ENCODE results near the gene MAP2K3.

MAP2K3 gene

GRCh38 chr17:21357281-21357680 is 72.8 kb downstream of the MAP2K3 start:
- DNase-seq (ENCODE audit: low read depth) = no peak
- TF ChIP-seq CTCF (conservative IDR thresholded peaks at IDR 0.05; ENCODE audit: control insufficient read depth, insufficient read depth, low read depth, low read length) = no peak
- H3K4me3 ChIP-seq (ENCODE audit: control insufficient read depth, low read depth, low read length) = no peak overlapping the region

- no peak for DNase-seq (ENCODE audit: low read depth)
- no peak for TF ChIP-seq CTCF (conservative IDR thresholded peaks at IDR 0.05; ENCODE audit: control insufficient read depth, insufficient read depth, low read depth, low read length)
- no peak overlapping the region for H3K4me3 ChIP-seq (ENCODE audit: control insufficient read depth, low read depth, low read length)
Measured at GRCh38 chr17:21357696-21358656, 73.5 kb downstream of the MAP2K3 start.

DNA sequence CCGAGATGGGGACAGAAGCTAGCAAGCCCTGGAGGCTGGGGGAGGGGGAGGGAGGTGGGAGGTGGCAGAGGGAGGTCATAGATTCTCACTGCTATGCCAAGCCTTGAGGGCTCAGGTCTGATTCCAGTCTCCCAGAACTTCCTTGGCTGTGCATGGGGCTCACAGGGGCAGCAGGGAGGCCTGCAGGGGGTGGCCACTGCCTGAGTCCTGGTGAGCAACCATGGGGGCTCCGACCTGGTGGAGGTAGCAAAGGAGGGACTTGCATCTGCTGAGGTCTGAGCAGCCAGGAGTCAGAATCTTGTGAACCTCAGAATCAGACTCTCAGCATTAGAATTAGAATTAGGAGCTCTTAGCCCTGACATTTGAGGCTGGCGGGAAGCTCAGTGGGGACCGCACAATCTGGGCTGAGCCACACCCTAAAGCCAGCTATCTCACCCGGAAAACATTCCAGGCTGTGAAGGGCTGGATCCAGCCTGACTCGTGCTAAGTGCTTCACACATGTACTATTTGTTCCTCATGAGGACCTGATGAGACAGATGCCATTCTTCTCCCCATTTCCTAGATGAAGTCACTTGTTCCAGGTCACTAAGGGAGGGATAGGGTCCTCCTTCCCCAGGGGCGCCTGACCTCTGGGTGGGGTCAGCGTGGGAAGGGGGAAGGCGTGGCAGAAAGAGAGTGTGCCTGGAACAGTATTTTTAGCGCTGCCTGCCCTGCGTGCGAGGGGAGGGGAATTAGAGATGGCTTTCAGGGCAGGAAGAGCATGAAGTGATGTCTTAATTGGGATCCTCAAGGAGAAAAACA is 74.4 kb downstream of the MAP2K3 start:
- no peak for TF ChIP-seq CTCF (conservative IDR thresholded peaks at IDR 0.05; ENCODE audit: control insufficient read depth, insufficient read depth, low read depth, low read length)
- no peak for DNase-seq (ENCODE audit: low read depth)
- H3K4me3 ChIP-seq (ENCODE audit: control insufficient read depth, low read depth, low read length) = no peak overlapping the region

DNA sequence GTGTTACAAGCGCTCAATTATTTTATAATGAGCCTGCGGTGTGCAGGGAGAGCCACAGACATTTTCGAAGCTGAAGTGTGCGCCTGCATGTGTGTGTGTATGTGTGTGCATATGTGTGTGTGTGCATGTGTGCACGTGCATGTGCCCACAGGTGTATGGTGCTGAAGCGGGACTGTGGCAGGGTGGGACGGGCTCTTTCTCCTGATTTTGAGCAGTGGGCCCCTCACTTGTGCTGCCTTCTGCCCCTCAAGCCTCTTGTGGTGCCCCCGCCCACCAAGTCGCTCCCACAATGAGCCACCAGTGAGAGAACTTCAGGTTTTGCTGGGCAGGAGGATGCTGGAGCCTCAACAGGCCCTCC is 75.0 kb downstream of the MAP2K3 start:
- H3K4me3 ChIP-seq (ENCODE audit: control insufficient read depth, low read depth, low read length) = no peak overlapping the region
- TF ChIP-seq CTCF (conservative IDR thresholded peaks at IDR 0.05; ENCODE audit: control insufficient read depth, insufficient read depth, low read depth, low read length) = no peak
- DNase-seq (ENCODE audit: low read depth) = no peak

- no peak overlapping the region for H3K4me3 ChIP-seq (ENCODE audit: control insufficient read depth, low read depth, low read length)
- TF ChIP-seq CTCF (conservative IDR thresholded peaks at IDR 0.05; ENCODE audit: control insufficient read depth, insufficient read depth, low read depth, low read length) = no peak
- DNase-seq (ENCODE audit: low read depth) = no peak
Measured at GRCh38 chr17:21360048-21360447, 75.5 kb downstream of the MAP2K3 start.

DNA sequence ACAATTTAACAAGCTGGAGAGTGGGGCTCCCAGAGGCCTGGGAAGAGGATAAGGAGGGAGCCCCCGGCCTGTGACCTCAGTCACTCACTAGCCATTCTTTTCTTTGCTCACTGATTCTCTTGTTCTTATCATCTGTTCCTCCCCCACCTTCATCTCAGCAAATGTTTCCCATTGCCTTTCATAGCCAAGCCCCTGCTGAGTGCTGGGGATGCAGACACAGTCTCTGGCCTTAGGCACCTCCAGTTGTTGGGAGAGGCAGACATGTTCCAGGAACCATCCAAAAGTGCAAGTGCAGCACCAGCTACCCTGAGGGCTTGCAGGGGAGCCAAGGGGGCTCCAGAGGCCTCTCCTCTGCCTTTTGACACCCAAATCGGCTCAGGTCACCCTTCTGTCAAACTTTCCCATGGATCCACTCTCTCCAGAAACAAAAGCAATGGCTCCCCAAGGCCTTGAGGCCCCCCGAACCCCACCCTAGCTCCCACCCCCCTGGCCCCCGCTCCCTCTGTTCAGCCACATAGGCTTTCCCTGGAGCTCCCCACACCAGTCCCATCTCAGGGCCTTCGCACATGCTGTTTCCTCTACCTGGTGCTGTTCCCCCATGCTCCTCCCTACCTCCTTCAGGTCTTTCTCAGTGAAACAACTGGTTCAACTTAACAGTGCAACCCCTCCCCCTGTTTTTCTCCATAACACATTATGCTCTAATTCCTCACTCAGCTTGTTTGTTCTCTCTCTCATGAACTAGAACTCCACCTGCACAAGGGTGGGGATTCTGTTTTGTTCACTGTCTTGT is 76.7 kb downstream of the MAP2K3 start:
- no peak for DNase-seq (ENCODE audit: low read depth)
- no peak overlapping the region for H3K4me3 ChIP-seq (ENCODE audit: control insufficient read depth, low read depth, low read length)
- no peak for TF ChIP-seq CTCF (conservative IDR thresholded peaks at IDR 0.05; ENCODE audit: control insufficient read depth, insufficient read depth, low read depth, low read length)

Data from fibroblast of mammary gland (primary cell).